Erythroblast (primary cell): Measurements from ENCODE around the gene DNM2.
"Not testable (repeated sequence)": the region's sequence is repeated elsewhere in the genome, so short reads cannot be mapped to it uniquely, and the experiment has no call there.

ENCODE experiments used
- DNase-seq, 2 experiments: peaks; one replicate each; lab custom pipeline; 2025; lab: John Stamatoyannopoulos, UW
- GATA1 ChIP-seq: IDR thresholded peaks from 2 replicates; pipeline ENCODE4 v1.6.1; 2011; ENCODE audit warnings: low read depth, mild to moderate bottlenecking, control low read depth, low read length, moderate library complexity
- POLR2A ChIP-seq: IDR thresholded peaks from 2 replicates; pipeline ENCODE4 v1.6.1; 2011; ENCODE audit warnings: mild to moderate bottlenecking, low read length

The DNM2 gene

DNA sequence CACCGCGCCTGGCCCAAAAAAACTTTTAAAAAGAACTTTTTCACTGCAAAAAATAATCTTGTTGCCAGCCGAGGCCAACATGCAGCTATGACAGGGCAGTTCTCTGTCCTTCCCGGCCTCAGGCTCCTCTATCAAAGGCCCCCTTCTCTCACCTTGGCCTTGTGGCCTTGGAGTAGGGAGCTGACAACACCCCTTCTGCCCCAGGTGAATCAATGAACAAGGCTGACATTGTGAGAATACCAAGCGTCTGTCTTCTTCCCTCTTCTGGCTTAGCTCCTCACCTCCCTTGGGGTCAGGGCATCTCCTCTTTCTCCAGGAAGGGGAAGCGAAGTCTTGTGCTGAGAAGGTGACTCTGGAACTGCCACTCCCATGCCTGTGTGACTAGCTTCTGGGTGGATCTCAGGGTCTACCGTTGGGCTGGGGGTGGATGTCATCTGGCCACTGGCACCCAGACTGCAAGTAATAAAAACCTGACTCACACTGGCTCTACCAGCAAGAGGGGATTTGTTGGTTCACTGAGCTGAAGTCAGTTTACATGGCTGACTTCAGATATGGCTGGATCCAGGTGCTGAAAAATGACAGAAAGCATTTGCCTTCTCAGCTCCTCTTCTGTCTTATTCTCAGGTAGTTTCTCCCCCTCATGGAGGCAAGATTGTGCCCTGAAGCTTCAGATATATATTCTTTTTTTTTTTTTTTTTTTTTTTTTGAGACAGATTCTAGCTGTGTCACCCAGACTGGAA lies 136.6 kb downstream of the DNM2 start:
- TF ChIP-seq GATA1, result no peak
- TF ChIP-seq POLR2A, result no peak

DNA sequence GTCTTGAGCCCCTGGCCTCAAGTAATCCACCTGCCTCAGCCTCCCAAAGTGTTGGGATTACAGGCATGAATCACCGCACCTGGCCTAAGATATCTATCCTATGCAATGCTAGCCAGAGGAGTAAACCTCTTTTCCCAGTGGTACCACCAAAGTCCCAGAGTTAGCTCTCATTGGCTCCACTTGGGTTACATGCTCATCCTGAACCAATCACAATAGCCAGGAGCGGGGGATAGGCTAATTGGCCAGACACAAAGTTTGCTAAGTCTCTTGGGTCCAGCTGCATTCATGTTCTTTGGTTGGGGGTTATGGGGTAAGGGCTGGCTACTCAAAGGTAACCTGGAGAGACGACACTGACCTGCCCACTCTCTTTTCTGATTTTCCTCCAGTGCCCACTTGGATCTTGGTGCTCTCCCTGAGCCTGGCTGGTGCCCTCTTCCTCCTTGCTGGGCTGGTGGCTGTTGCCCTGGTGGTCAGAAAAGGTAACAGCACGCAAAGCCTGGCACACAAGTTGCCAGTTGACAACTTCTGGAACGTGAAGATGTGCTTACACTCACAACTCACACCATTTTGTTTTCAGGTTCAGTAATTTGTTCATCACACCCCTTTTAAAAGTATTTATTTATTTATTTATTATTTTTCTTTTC lies 138.1 kb downstream of the DNM2 start:
- no peak for DNase-seq

More for the DNA sequence above, 136.6 kb downstream of the DNM2 start:
- DNase-seq, result no peak

DNA sequence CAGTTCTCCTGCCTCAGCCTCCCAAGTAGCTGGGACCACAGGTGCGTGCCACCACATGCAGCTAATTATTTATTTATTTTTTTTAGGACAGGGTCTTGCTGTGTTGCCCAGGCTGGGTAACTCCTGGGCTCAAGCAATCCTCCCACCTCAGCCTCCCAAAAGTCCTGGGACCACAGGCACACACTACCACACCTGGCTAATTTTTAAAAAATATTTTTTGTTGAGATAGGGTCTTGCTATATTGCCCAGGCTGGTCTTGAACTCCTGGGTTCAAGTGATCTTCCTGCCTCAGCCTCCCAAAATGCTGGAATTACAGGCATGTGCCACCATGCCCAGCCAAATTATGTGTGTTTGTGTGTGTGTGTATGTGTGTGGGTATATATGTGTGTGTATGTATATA lies 139.0 kb downstream of the DNM2 start:
- not testable (repeated sequence) for DNase-seq

More for the DNA sequence above, 138.1 kb downstream of the DNM2 start:
- TF ChIP-seq POLR2A (no peak), GATA1 (no peak)

DNA sequence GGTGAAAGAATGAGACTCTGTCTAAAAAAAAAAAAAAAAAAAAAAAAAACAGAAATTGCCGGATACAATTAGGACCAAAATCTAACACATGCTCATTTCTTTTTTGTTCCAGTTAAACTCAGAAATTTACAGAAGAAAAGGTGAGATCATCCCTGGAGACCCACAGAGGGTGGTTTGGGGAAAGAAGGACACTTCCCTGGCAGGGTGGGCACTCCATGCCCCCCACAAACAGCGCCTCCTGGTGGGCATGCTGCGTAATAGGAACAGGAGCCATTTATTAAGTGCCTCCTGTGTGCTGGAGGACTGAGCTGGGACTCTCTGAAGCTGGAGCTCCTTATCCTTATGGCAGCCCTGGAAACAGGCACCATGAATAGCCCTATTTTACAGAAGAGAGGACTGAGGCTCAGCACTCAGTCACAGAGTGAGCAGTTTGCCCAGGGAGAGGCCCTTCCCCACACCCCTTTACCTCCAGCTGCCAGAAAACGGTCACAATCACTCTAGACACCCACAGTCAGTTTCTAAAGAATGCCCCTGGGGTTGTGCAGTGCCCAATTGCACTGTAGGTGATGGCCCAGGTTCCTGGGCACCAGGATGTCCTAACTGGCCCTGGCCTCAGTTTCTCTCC lies 140.4 kb downstream of the DNM2 start:
- peak; percentile 58 to 77 for DNase-seq
- no peak for TF ChIP-seq POLR2A
- no peak for TF ChIP-seq GATA1

DNA sequence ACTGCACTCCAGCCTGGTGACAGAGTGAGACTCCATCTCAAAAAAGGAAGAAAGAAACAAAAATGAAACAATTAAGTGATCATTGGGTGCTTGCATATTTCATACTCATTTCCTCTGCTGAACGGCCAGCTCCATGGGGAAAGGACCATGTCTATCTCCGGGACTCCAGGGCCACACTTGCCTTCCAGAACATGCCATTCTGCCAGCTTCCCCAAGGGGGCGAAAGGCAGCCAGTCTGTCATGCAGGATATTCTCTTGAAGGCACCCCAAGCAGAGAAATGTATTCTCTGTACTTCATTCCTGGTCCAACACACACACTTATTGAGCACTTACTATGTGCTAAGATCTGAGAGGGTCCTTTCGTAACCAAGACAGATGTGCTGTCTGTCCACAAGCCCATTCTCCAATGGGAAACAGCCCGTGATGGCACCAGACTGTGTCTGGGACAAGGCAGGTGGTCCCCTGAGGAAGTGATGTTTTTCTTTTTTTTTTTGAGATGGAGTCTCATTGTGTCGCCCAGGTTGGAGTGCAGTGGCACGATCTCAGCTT lies 143.3 kb downstream of the DNM2 start:
- DNase-seq, result peak in 1 of 2 experiments; percentile 50
- TF ChIP-seq POLR2A (no peak), GATA1 (no peak)

DNA sequence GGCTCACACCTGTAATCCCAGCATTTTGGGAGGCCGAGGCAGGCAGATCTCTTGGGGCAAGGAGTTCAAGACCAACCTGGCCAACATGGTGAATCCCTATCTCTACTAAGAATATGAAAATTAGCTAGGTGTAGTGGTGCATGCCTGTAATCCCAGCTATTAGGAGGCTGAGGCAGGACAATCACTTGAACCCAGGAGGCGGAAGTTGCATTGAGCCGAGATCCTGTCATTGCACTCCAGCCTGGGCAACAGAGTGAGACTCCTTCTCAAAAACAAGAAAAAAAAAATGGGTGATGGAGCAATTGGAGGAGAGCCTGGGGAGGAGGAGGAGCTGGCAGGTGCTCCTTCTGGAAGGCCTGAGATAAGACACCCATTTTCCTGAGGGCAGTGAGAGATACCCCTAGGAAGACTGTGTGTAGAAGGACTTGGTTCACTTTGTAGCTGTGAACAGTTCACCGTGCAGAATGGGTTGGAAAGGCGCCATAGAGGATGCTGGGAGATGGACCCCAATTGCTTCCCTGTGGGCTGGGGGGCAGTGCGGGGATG lies 144.8 kb downstream of the DNM2 start:
- TF ChIP-seq POLR2A, result no peak
- TF ChIP-seq GATA1, result no peak
- no peak for DNase-seq

DNA sequence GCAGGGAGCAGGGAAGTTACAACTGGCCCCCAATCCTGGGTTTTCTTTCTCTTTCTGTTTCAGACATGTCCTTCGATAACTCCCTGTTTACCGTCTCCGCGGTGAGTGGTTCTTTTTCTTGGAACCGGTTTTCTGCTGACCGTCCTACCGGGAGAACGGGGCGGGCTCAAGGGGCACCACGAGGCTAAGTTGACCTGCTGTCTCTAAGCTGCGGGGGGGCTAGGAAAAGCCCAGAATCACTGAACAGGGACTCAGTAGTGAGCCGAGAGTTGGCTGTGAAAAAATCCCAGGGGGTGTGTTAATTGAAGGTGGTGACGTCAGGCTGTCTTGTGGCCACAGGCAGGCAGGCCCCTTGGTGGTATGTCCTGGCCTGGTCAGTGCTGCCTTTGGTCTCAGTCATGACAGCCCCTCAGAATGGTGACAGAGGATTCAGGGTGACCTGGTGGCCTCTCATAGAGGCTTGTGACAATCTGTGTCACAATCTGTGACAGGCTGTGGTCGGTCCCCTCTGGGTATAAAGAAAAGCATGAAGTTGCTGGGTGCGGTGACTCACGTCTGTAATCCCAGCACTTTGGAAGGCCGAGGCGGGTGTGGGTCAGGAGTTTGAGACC lies 145.3 kb downstream of the DNM2 start:
- DNase-seq, result no peak
- TF ChIP-seq GATA1, result no peak
- TF ChIP-seq POLR2A, result no peak

DNA sequence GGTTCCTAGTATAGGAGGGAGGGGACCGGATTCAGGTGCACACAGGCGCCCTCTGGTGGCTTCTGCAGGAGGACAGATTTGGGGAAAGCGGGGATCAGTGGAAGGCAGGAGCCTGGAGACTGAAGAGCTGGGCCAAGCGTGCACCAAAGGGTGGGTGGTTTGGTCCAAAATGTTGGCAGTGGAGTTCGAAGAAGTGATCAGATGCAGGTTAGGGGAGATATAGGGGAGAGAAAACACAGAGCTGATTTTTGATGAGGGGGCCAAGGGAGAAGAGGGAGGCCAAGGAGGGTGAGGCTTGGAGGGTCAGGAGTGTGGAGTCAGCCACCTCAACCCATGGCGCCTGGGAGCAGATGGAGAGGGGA lies 146.6 kb downstream of the DNM2 start:
- TF ChIP-seq POLR2A, result no peak
- TF ChIP-seq GATA1, result no peak
- DNase-seq, result peak; percentile 70 to 88

DNA sequence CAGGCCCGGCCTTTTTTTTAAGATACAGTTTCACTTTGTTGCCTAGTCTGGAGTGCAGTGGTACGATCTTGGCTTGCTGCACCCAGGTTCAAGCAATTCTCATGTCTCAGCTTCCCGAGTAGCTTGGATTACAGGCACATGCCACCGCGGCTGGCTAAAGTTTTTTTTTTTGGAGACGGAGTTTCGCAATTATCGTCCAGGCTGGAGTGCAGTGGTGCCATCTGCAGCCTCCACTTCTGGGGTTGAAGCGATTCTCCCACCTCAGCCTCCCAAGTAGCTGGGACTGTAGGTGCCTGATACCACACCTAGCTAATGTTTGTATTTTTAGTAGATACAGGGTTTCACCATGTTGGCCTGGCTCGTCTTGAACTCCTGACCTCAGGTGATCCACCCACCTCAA lies 148.6 kb downstream of the DNM2 start:
- no peak for DNase-seq
- TF ChIP-seq POLR2A (no peak), GATA1 (no peak)

DNA sequence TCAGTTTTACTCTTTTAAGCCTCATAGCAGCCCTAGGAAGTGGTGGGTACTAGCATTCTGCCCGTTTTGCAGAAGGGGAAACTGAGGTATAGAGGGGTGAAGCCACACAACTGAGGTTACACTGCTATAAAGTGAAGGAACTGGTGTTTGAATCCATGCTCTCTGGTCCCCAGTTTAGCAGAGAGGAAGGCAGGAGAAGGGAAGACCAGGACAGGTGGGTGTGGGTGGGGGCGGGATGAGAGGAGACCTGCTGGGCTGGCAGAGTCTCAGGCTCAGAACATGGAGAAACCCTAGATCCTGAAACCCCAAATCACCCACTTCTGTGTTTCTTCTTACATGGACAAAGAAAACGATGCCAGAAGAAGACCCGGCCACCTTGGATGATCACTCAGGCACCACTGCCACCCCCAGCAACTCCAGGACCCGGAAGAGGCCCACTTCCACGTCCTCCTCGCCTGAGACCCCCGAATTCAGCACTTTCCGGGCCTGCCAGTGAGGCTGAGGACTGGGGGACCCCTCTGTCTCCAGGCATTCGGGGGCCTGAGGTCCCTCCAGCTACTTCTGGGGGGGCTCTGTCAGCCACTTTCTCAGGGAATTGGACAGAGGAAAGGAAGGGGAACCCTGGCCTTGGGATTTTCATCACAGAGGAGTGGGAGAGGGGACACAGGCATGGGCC lies 151.1 kb downstream of the DNM2 start:
- DNase-seq, result no peak
- TF ChIP-seq GATA1 (no peak), POLR2A (no peak)

DNA sequence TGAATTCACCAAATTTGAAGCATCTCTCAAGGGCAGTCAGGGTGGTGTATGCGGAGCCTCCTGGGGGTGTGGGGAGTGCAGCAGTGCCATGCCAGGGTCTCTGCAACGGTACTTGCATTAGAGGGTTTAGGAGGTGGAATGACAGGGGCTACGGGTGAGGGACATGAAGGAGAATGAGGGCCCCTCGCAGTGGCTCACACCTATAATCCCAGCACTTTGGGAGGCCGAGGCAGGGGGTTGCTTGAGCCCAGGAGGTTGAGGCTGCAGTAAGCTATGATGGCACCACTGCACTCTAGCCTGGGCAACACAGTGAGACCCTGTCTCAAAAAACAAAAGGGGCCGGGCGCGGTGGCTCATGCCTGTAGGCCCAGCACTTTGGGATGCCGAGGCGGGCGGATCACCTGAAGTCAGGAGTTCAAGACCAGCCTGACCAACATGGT lies 152.0 kb downstream of the DNM2 start:
- not testable (repeated sequence) for DNase-seq

DNA sequence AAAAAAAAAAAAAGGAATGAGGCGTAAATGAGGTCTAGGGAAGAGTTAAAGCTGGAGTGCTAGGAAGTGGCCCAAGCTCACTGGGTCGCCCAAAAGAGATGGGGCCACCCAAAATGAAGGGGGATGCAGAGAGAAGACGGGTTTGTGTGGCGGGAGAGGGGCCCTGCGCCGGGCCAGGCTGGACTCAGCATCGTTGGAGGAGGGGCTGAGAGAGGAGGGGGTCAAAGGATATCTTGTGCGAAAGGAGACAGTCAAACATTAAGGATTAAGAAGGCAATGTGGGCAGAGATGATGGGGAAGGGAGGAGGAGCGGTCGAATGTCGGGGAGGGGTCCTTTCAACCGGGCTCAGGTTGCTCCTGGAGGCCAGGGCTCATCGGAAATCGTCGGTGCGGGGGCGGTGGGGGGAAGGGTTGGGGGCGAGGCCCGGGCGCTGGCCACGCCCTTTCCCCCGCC lies 152.6 kb downstream of the DNM2 start:
- DNase-seq, result no peak
- TF ChIP-seq POLR2A (no peak), GATA1 (no peak)
